CD14-positive monocyte (primary cell): ENCODE measurements around the gene APH1B. TPM values are rescaled to one million over a fixed set of nuclear protein-coding genes. Genes with fewer than 3 reads are reported as not detected.
A peak's percentile ranks its signal among the peaks of the same experiment; 100 is the strongest.

Source experiments
- DNase-seq, 3 donors: peaks; one replicate each; pipeline ENCODE4 v3.0.0-alpha.2; 2011 to 2022
- H2AFZ ChIP-seq: 2 replicates; pipeline ENCODE4 v1.6.0; 2012; ENCODE audit warnings: mild to moderate bottlenecking, low read depth, low read length, inconsistent platforms; ENCODE audit not compliant: insufficient read depth, poor library complexity, severe bottlenecking
- H3K27ac ChIP-seq, 2 donors: 1 replicate in 1 of 2; 2 replicates in 1 of 2; pipeline ENCODE4 v1.5.1; 2012 to 2013; ENCODE audit warnings: low read length in 2 of 2, control low read depth in 1 of 2, inconsistent platforms in 1 of 2, low read depth in 1 of 2, mild to moderate bottlenecking in 1 of 2
- H3K27me3 ChIP-seq, 2 donors: one replicate each; pipeline versions ENCODE4 v1.6.0 to v1.6.1; 2011 to 2013; ENCODE audit warnings: low read length in 2 of 2; ENCODE audit not compliant: control insufficient read depth in 2 of 2, insufficient read depth in 2 of 2
- H3K36me3 ChIP-seq, 2 donors: replicated peaks in 1 of 2; 1 replicate in 1 of 2; 2 replicates in 1 of 2; pipeline versions ENCODE4 v1.5.1 to v1.6.1; 2012 to 2013; ENCODE audit warnings: low read length in 2 of 2, control low read depth in 1 of 2, inconsistent platforms in 1 of 2, mild to moderate bottlenecking in 1 of 2; ENCODE audit not compliant: insufficient read depth in 2 of 2, control insufficient read depth in 1 of 2
- H3K4me1 ChIP-seq, 2 donors: 1 replicate in 1 of 2; 2 replicates in 1 of 2; pipeline versions ENCODE4 v1.5.1 to v1.6.1; 2012 to 2013; ENCODE audit warnings: low read length in 2 of 2, control low read depth in 1 of 2, inconsistent platforms in 1 of 2, mild to moderate bottlenecking in 1 of 2, moderate library complexity in 1 of 2; ENCODE audit not compliant: insufficient read depth in 2 of 2, control insufficient read depth in 1 of 2
- H3K4me2 ChIP-seq: replicated peaks from 2 replicates; pipeline ENCODE3; 2012; ENCODE audit warnings: low read length, moderate library complexity, mild to moderate bottlenecking; ENCODE audit not compliant: poor library complexity, severe bottlenecking; ENCODE audit errors: extremely low read depth
- H3K4me3 ChIP-seq, 3 experiments: fragments of 200-600 bp in 1 of 3; sonication (generic) in 1 of 3; replicated peaks in 1 of 3; 1 replicate in 2 of 3; 2 replicates in 1 of 3; pipeline ENCODE4 v1.5.1; 2011 to 2013; ENCODE audit warnings: low read length in 3 of 3, mild to moderate bottlenecking in 3 of 3, control low read depth in 2 of 3, low read depth in 2 of 3, inconsistent platforms in 1 of 3, moderate library complexity in 1 of 3
- H3K79me2 ChIP-seq: 2 replicates; pipeline ENCODE4 v1.6.0; 2012; ENCODE audit warnings: mild to moderate bottlenecking, control low read depth, inconsistent platforms, low read length, moderate library complexity; ENCODE audit not compliant: insufficient read depth
- H3K9ac ChIP-seq: 2 replicates; pipeline ENCODE4 v1.6.0; 2017; ENCODE audit warnings: low read length, mild to moderate bottlenecking; ENCODE audit not compliant: insufficient read depth, poor library complexity, severe bottlenecking
- H3K9me3 ChIP-seq, 2 donors: replicated peaks in 1 of 2; 1 replicate in 1 of 2; 2 replicates in 1 of 2; pipeline versions ENCODE4 v1.5.1 to v1.6.1; 2012 to 2013; ENCODE audit warnings: low read length in 2 of 2, control low read depth in 1 of 2; ENCODE audit not compliant: control insufficient read depth in 1 of 2, insufficient read depth in 1 of 2
- H4K20me1 ChIP-seq: 2 replicates; pipeline ENCODE4 v1.6.0; 2012; ENCODE audit warnings: mild to moderate bottlenecking, low read length, control low read depth, moderate library complexity; ENCODE audit not compliant: insufficient read depth
- H3K27ac Mint-ChIP-seq, 7 donors: one replicate each; pipeline ENCODE4 v1.8.0; 2020; ENCODE audit warnings: mild to moderate bottlenecking in 7 of 7, mixed read lengths in 7 of 7, moderate library complexity in 6 of 7, inconsistent platforms in 2 of 7
- H3K27me3 Mint-ChIP-seq, 3 donors: one replicate each; pipeline ENCODE4 v1.8.0; 2021 to 2022; ENCODE audit warnings: low read depth in 3 of 3, mild to moderate bottlenecking in 3 of 3, mixed read lengths in 3 of 3, moderate library complexity in 3 of 3, inconsistent platforms in 1 of 3
- H3K36me3 Mint-ChIP-seq, 2 donors: one replicate each; pipeline ENCODE4 v1.8.0; 2020; ENCODE audit warnings: mixed read lengths in 2 of 2, inconsistent platforms in 1 of 2, mild to moderate bottlenecking in 1 of 2
- H3K4me1 Mint-ChIP-seq: one replicate; pipeline ENCODE4 v1.8.0; 2020; ENCODE audit warnings: mild to moderate bottlenecking, mixed read lengths
- H3K4me3 Mint-ChIP-seq, 2 donors: one replicate each; pipeline ENCODE4 v1.8.0; 2020; ENCODE audit warnings: mild to moderate bottlenecking in 2 of 2, mixed read lengths in 2 of 2, moderate library complexity in 1 of 2
- H3K9me3 Mint-ChIP-seq, 7 donors: one replicate each; pipeline ENCODE4 v1.8.0; 2020 to 2022; ENCODE audit warnings: mixed read lengths in 7 of 7, mild to moderate bottlenecking in 6 of 7, moderate library complexity in 6 of 7, inconsistent platforms in 2 of 7
- CTCF ChIP-seq: fragments of 200-600 bp; IDR thresholded peaks from one replicate; pipeline ENCODE4 v1.8.0; 2022; ENCODE audit warnings: antibody characterized with exemption, mild to moderate bottlenecking
- WGBS: methylation state at CpG from one replicate; pipeline ENCODE4 v1.1.5; 2013; ENCODE audit warnings: missing lambda C conversion rate; ENCODE audit not compliant: insufficient coverage; 5-methylcytosine and 5-hydroxymethylcytosine counted together
- intact Hi-C, 2 donors: fragments of 100-400 bp; cut with micrococcal nuclease; formaldehyde crosslinking; loops; one replicate each; pipeline versions ENCODE4 v1.15.0 to v1.15.1; 2023
- polyA plus RNA-seq, 3 donors: library from polyadenylated mRNA; depleted of rRNA in 1 of 3; unstranded in 2 of 3; stranded (reverse) in 1 of 3; fragments of 300-500 nt in 2 of 3; fragments of >200 nt in 1 of 3; fragmentation: Illumina TruSeq in 2 of 3; gene quantifications; 1 replicate in 2 of 3; 2 replicates in 1 of 3; pipeline ENCODE4 v1.2.3, GENCODE V29; 2012 to 2021

Gene APH1B
- polyA plus RNA-seq, 3 donors = 13.6 to 57.1 (median 54.8) TPM

- intact Hi-C loops = no loop called here
Measured at GRCh38 chr15:63238171-63238570, 39.2 kb upstream of the APH1B start.

DNA sequence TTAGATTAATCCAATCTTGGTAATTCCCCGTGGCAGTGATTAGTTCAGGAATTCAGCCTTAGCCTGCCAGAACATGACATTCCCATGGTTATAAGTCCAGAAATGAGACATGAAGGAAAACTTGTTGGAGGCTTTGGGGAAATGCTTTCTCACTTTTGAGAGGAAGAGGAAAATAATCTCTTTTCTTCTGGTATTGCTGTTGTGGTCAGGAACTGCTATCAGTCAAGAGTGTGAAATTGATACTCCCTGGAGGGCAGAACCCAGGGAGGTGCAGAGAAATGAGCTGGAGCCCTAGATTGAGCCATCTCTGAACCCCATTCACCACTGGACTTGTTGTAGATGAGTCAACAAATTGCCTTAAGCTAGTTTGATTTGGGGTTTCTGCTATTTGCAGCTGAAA, 38.6 kb upstream of the APH1B start:
- H3K9me3 Mint-ChIP-seq = peaks cover 0 to 9% (median 3%) of the 10 kb centered on the region in 7 donors
- Histone ChIP-seq H3K4me1 (peaks cover 53 to 57% of the 10 kb centered on the region in 2 donors), H3K9ac (no peak overlapping the region), H3K4me2 (no peak overlapping the region), H3K27ac (peak overlapping the region in 1 of 2 donors; percentile 43), H4K20me1 (peaks cover 96% of the 10 kb centered on the region), H3K36me3 (peaks cover 0 to 12% of the 10 kb centered on the region in 2 donors), H3K79me2 (peaks cover 100% of the 10 kb centered on the region), H2AFZ (no peak overlapping the region), H3K27me3 (no peaks in the 10 kb centered on the region), H3K9me3 (peaks cover 4 to 8% of the 10 kb centered on the region in 2 donors), H3K4me3 (no peak overlapping the region)
- DNase-seq = peak in 2 of 3 donors; percentile 44 to 61
- no peak overlapping the region for H3K4me3 Mint-ChIP-seq
- intact Hi-C loops = no loop called here
- peaks cover 53% of the 10 kb centered on the region for H3K4me1 Mint-ChIP-seq
- peak overlapping the region; percentile 34 to 78 (median 75) for H3K27ac Mint-ChIP-seq
- no peak for TF ChIP-seq CTCF
- no peaks in the 10 kb centered on the region for H3K27me3 Mint-ChIP-seq
- no CpG with 5 or more reads among the region's 1 CpG for WGBS
- H3K36me3 Mint-ChIP-seq = peaks cover 14 to 37% of the 10 kb centered on the region in 2 donors

More at GRCh38 chr15:63238171-63238570, 39.2 kb upstream of the APH1B start:
- Mint-ChIP-seq H3K4me1 (peaks cover 57% of the 10 kb centered on the region), H3K9me3 (peaks cover 0 to 3% (median 0%) of the 10 kb centered on the region in 7 donors), H3K36me3 (peaks cover 12 to 31% of the 10 kb centered on the region in 2 donors), H3K4me3 (no peak overlapping the region), H3K27ac (peak overlapping the region in 3 of 7 donors; percentile 34 to 64 (median 63)), H3K27me3 (no peaks in the 10 kb centered on the region)
- Histone ChIP-seq H3K4me3 (no peak overlapping the region), H4K20me1 (peaks cover 95% of the 10 kb centered on the region), H2AFZ (no peak overlapping the region), H3K27me3 (no peaks in the 10 kb centered on the region), H3K9me3 (peaks cover 0 to 2% of the 10 kb centered on the region in 2 donors), H3K36me3 (peaks cover 0 to 12% of the 10 kb centered on the region in 2 donors), H3K4me1 (peaks cover 57 to 63% of the 10 kb centered on the region in 2 donors), H3K27ac (peak overlapping the region in 1 of 2 donors; percentile 33), H3K4me2 (no peak overlapping the region), H3K79me2 (peaks cover 100% of the 10 kb centered on the region), H3K9ac (no peak overlapping the region)
- no peak for DNase-seq
- no peak for TF ChIP-seq CTCF
